ENCODE data around the gene ZNF608.

Gene ZNF608

DNA sequence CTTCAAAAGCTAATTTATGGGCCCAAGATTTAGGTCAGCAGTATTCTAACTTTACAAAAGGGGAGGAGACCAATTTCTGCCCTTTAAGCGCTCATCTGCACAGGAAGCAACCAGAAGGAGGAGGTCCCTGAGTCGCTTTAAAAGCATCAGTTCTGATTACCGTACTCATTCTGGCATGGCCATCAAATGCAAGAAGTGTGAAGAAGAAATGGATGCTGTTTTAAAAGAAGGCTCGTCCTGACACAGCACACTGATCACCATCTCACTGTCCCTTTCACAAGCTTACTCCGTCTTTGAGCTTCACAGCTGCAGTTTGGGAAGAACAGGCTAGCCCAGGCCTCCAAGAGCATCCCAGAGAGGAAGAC lies 17.5 kb downstream of the ZNF608 start:
- DNase-seq (ENCODE audit: low read depth, low spot score): no peak
- Histone ChIP-seq H3K9ac (ENCODE audit: insufficient read length, low read depth) (no peak overlapping the region), H3K4me3 (ENCODE audit: insufficient read length, low read depth) (no peak overlapping the region), H3K9me3 (ENCODE audit: insufficient read depth, low read length) (no peaks in the 10 kb centered on the region; the same call in 1 of the 2 replicates), H3K36me3 (ENCODE audit: insufficient read depth, insufficient read length, low read length) (peaks cover 18% of the 10 kb centered on the region), H3K27me3 (ENCODE audit: insufficient read depth, insufficient read length) (no peaks in the 10 kb centered on the region), H3K4me1 (ENCODE audit: insufficient read depth, insufficient read length) (no peaks in the 10 kb centered on the region)
- no peak for TF ChIP-seq YY1 (IDR thresholded peaks at IDR 0.05; ENCODE audit: insufficient read depth, insufficient read length)
- no peak for TF ChIP-seq SUZ12 (IDR thresholded peaks at IDR 0.05; ENCODE audit: extremely low read depth, insufficient read depth, insufficient read length)
- TF ChIP-seq ZNF274 (IDR thresholded peaks at IDR 0.05; ENCODE audit: low read depth, low read length): no peak

DNA sequence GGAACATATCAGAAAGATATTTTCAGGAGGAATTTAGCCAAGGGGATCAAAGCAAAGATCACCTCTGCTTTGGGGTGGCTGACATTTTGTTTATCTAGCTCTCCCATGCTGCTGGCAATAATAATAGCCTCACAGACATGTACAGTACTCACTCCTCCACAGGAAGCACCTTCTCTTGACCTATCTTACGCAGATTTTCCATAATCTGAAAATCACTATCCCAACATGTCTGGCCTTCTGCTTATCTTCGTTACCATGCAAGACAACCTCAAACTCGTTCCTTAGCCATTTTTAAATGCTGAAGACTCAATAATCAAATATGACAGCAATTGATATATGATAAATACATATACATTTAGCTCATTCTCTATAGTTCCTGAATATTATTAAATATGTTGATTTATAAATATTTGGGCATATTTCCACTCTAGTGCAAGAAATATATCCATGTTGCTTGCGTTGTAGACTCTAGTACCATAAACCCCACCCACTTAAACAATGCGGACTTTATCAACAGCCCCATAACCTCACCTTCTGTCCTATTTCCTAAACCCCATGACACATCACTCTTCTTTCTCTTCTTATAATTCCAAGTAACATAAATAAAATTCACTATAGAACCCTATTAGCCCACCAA lies 18.0 kb downstream of the ZNF608 start:
- H3K4me3 ChIP-seq (ENCODE audit: insufficient read length, low read depth): no peak overlapping the region
- H3K4me1 ChIP-seq (ENCODE audit: insufficient read depth, insufficient read length): no peaks in the 10 kb centered on the region

DNA sequence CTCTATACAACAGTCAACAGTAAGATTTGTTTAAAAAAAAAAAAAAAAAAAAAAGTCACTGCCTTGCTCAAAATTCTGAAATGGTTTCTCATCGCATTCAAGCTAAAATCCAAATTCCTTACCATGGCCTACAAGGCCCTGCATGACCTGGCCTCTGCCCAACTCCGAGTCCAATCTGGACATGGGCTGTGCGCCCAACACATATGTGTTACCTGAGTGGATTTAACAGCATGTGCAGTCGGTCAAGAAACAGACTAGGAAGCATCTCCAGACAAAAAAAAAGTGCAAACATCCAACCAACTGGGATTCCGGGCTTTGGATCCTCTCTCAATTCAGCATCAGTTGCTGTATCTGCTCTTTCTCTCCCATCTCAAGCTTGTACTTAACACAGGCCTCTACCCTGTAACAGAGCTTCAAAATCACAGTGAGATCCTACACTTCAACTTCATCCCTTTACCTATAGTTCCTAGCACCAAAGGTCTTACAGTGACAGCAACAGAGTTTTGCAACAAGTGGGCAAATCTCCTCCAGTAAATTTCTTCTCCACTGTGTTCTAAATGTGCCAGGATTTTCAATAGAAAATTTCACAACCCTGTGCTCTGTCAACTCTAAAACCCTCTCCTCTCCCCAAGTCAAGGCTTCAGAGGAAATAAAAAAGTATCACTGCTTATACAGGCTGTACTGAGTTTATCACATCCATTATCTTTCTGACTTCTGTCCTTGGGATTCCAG lies 19.6 kb downstream of the ZNF608 start:
- no peak for DNase-seq (ENCODE audit: low read depth, low spot score)
- TF ChIP-seq ZNF274 (IDR thresholded peaks at IDR 0.05; ENCODE audit: low read depth, low read length) (no peak), SUZ12 (IDR thresholded peaks at IDR 0.05; ENCODE audit: extremely low read depth, insufficient read depth, insufficient read length) (no peak)
- Histone ChIP-seq H3K4me3 (ENCODE audit: insufficient read length, low read depth) (no peak overlapping the region), H3K4me1 (ENCODE audit: insufficient read depth, insufficient read length) (no peaks in the 10 kb centered on the region), H3K9me3 (ENCODE audit: insufficient read depth, low read length) (no peaks in the 10 kb centered on the region; the same call in 1 of the 2 replicates), H3K27me3 (ENCODE audit: insufficient read depth, insufficient read length) (no peaks in the 10 kb centered on the region), H3K9ac (ENCODE audit: insufficient read length, low read depth) (no peak overlapping the region), H3K36me3 (ENCODE audit: insufficient read depth, insufficient read length, low read length) (peaks cover 18% of the 10 kb centered on the region)

More for the DNA sequence above, 18.0 kb downstream of the ZNF608 start:
- H3K9me3 ChIP-seq (ENCODE audit: insufficient read depth, low read length): no peaks in the 10 kb centered on the region; the same call in 1 of the 2 replicates
- peaks cover 18% of the 10 kb centered on the region for H3K36me3 ChIP-seq (ENCODE audit: insufficient read depth, insufficient read length, low read length)
- H3K27me3 ChIP-seq (ENCODE audit: insufficient read depth, insufficient read length): no peaks in the 10 kb centered on the region
- TF ChIP-seq YY1 (IDR thresholded peaks at IDR 0.05; ENCODE audit: insufficient read depth, insufficient read length) (no peak), ZNF274 (IDR thresholded peaks at IDR 0.05; ENCODE audit: low read depth, low read length) (no peak), SUZ12 (IDR thresholded peaks at IDR 0.05; ENCODE audit: extremely low read depth, insufficient read depth, insufficient read length) (no peak)
- DNase-seq (ENCODE audit: low read depth, low spot score): no peak
- H3K9ac ChIP-seq (ENCODE audit: insufficient read length, low read depth): no peak overlapping the region

- no peaks in the 10 kb centered on the region; the same call in 1 of the 2 replicates for H3K9me3 ChIP-seq (ENCODE audit: insufficient read depth, low read length)
- no peaks in the 10 kb centered on the region for H3K27me3 ChIP-seq (ENCODE audit: insufficient read depth, insufficient read length)
- DNase-seq (ENCODE audit: low read depth, low spot score): no peak
- no peak for TF ChIP-seq YY1 (IDR thresholded peaks at IDR 0.05; ENCODE audit: insufficient read depth, insufficient read length)
- no peak for TF ChIP-seq SUZ12 (IDR thresholded peaks at IDR 0.05; ENCODE audit: extremely low read depth, insufficient read depth, insufficient read length)
- TF ChIP-seq ZNF274 (IDR thresholded peaks at IDR 0.05; ENCODE audit: low read depth, low read length): no peak
- peaks cover 18% of the 10 kb centered on the region for H3K36me3 ChIP-seq (ENCODE audit: insufficient read depth, insufficient read length, low read length)
- H3K4me3 ChIP-seq (ENCODE audit: insufficient read length, low read depth): no peak overlapping the region
- H3K4me1 ChIP-seq (ENCODE audit: insufficient read depth, insufficient read length): no peaks in the 10 kb centered on the region
- no peak overlapping the region for H3K9ac ChIP-seq (ENCODE audit: insufficient read length, low read depth)
Observed at GRCh38 chr5:124725622-124726258, 20.7 kb downstream of the ZNF608 start.

- Histone ChIP-seq H3K27me3 (ENCODE audit: insufficient read depth, insufficient read length) (no peaks in the 10 kb centered on the region), H3K4me3 (ENCODE audit: insufficient read length, low read depth) (no peak overlapping the region), H3K9ac (ENCODE audit: insufficient read length, low read depth) (no peak overlapping the region), H3K9me3 (ENCODE audit: insufficient read depth, low read length) (no peaks in the 10 kb centered on the region), H3K4me1 (ENCODE audit: insufficient read depth, insufficient read length) (no peaks in the 10 kb centered on the region), H3K36me3 (ENCODE audit: insufficient read depth, insufficient read length, low read length) (peaks cover 18% of the 10 kb centered on the region)
- no peak for TF ChIP-seq YY1 (IDR thresholded peaks at IDR 0.05; ENCODE audit: insufficient read depth, insufficient read length)
- no peak for TF ChIP-seq ZNF274 (IDR thresholded peaks at IDR 0.05; ENCODE audit: low read depth, low read length)
- TF ChIP-seq SUZ12 (IDR thresholded peaks at IDR 0.05; ENCODE audit: extremely low read depth, insufficient read depth, insufficient read length): no peak
- DNase-seq (ENCODE audit: low read depth, low spot score): no peak
Observed at GRCh38 chr5:124725040-124725434, 21.4 kb downstream of the ZNF608 start.

DNA sequence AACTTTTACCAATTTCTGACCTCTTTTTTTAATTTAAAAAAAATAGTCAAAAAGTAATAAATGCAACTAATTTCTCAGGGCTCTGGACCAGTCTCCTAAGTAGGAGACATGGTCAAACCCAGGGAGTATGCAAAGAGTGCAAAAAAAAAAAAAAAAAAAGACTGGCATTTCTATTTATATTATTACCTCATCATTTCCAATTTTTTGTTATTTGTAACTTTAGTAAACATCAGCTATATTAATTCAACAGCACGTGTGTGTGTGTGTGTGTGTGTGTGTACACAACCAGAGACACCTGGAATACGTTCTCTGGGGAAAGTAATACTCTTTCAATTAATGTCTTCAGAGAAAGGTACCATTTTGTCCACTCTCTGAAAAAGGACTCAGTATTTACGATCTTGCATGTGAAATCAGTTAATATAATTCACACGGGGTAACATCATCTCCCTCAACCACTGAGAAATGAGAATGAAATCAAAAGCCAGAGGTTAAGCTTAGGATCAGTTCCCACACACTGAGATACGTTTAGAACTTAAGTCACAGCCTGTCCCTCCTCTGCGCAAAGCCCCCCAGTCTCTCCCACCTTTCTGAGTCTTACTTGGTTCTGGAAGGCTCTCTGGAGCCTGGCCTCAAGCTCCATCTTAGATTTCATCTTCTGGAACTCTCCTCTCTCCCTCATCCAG lies 21.9 kb downstream of the ZNF608 start:
- Histone ChIP-seq H3K9me3 (ENCODE audit: insufficient read depth, low read length) (no peaks in the 10 kb centered on the region), H3K27me3 (ENCODE audit: insufficient read depth, insufficient read length) (no peaks in the 10 kb centered on the region), H3K4me3 (ENCODE audit: insufficient read length, low read depth) (no peak overlapping the region), H3K36me3 (ENCODE audit: insufficient read depth, insufficient read length, low read length) (peaks cover 18% of the 10 kb centered on the region), H3K4me1 (ENCODE audit: insufficient read depth, insufficient read length) (no peaks in the 10 kb centered on the region), H3K9ac (ENCODE audit: insufficient read length, low read depth) (no peak overlapping the region)
- no peak for TF ChIP-seq YY1 (IDR thresholded peaks at IDR 0.05; ENCODE audit: insufficient read depth, insufficient read length)
- TF ChIP-seq SUZ12 (IDR thresholded peaks at IDR 0.05; ENCODE audit: extremely low read depth, insufficient read depth, insufficient read length): no peak
- no peak for TF ChIP-seq ZNF274 (IDR thresholded peaks at IDR 0.05; ENCODE audit: low read depth, low read length)
- DNase-seq (ENCODE audit: low read depth, low spot score): no peak
